Measurements from ENCODE around the gene FXYD5.

Gene FXYD5

DNA sequence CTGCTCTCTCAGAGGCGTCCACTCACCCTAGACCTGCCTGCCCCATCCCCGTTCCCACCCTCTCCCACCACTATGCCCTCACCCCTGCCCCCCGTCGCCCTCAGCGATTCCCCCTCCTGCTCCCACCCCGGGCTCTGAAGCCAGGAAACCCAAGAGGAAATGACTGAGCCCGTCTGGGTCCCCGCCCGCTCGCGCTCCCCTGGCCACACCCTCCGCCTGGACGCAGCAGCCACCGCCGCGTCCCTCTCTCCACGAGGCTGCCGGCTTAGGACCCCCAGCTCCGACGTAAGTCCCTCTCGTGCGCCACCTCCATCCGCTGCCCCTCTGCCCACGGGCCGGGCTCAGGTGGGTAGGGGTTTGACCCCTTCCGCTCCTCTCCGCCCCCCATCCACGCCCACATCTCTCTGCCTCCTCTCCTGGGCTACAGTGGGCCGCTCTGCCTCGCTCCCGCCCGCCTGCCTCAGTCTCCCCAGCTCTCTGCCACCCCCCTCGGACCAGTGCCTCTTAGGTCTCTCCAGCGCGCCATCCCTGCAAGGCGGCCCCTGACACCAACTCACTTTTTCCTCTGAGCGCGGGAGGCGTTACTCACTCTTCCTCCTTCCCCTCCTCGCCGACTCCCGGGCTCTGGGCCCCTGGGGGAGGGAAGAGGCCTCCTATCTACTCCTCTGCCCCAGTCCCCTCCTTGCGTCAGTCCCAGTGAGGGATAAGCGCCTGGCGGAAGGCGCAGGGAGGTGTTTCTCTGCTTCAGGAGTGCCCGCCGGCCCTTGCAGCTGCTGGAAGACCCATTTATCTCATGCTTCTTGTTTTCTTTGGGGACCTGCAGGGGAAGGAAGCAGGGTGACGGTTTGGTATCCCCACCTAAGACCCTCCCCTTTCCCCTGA, at the start of gene FXYD5:
TSS of gene FXYD5 (plus strand) at position 211 of the 882 bp plus-strand sequence. CDS start 816 bp downstream, outside the sequence.
- no peak for FAIRE-seq

GRCh38 chr19:35105047-35105410, 49.5 kb upstream of the FXYD5 start:
- FAIRE-seq: no peak

- no peak for FAIRE-seq
These were observed 48.9 kb upstream of the FXYD5 start for GRCh38 chr19:35105411-35106290.

GRCh38 chr19:35106291-35106583, 48.3 kb upstream of the FXYD5 start:
- FAIRE-seq: no peak

- FAIRE-seq: no peak
These were observed 47.5 kb upstream of the FXYD5 start for GRCh38 chr19:35106898-35107541.

GRCh38 chr19:35107545-35107944, 47.0 kb upstream of the FXYD5 start:
- FAIRE-seq: no peak

DNA sequence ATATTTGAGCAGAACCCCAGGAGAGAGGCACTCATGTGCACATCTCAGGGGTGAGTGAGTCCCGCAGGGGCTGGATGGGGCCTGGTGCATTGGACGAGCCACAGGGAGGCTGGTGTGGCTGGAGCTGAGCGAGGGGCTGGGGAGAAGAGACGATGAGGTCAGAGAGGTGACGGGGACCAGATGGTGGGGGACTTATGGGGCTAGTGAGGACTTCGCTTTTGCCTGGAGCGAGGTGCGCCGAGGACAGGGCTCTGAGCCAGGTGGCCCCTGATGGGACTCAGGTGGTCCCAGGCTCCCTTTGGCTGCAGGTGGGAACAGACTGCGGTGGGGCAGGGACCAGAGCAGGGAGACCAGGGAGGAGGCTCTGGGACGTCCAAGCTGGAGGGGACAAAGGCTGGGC, 45.8 kb upstream of the FXYD5 start:
- FAIRE-seq: no peak

DNA sequence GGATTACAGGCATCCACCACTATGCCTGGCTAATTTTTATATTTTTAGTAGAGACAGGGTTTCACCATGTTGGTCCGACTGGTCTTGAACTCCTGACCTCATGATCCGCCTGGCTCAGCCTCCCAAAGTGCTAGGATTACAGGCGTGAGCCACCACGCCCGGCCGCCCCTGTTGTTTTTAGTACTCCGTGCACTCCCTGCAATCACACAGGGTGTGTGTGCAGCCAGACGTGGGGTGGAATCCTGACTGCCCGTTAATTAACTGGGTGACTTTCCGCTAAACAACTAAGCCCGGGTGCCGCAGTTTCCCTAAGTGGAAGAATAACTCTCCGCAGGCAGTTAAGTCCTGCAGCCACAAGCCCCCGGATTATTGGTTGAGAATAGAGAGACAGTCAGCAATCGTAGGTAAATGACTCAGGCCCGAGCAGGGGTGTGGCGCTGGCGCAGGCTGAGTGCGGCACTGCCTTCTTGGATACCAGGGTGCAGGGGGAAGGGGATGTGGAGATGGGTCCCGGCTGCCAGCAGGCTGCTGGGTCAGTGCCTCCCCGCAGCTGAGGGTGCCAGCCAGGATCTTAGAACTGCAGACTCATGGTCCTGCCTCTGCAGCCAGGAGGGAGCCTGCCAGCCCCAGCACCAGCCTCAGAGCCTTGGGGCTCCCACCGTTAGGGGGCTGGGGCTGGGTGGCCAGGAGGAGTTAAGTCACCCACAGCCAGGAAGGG, 45.0 kb upstream of the FXYD5 start:
- no peak for FAIRE-seq

DNA sequence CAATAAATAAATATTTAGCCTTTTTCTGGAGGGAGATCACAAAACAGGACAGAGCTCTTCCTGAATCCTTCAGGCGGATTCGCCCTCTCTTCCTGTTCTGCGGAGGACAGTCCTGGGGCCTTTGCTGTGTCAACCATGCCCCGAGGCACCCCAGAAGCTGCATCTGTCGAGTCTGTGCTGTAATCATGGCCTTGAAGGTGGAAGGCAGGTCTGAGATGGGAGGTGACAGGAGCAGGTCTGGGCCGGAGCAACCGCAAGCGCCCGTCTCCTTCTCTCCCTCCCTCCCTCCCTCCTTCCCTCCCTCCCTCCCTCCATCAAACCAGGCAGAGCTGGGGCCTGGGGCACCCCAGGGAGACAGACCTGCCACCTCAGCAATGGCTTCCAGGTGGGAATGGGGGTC, 43.6 kb upstream of the FXYD5 start:
- FAIRE-seq: no peak

- no peak for FAIRE-seq
These were observed 41.4 kb upstream of the FXYD5 start for GRCh38 chr19:35112995-35113688.

DNA sequence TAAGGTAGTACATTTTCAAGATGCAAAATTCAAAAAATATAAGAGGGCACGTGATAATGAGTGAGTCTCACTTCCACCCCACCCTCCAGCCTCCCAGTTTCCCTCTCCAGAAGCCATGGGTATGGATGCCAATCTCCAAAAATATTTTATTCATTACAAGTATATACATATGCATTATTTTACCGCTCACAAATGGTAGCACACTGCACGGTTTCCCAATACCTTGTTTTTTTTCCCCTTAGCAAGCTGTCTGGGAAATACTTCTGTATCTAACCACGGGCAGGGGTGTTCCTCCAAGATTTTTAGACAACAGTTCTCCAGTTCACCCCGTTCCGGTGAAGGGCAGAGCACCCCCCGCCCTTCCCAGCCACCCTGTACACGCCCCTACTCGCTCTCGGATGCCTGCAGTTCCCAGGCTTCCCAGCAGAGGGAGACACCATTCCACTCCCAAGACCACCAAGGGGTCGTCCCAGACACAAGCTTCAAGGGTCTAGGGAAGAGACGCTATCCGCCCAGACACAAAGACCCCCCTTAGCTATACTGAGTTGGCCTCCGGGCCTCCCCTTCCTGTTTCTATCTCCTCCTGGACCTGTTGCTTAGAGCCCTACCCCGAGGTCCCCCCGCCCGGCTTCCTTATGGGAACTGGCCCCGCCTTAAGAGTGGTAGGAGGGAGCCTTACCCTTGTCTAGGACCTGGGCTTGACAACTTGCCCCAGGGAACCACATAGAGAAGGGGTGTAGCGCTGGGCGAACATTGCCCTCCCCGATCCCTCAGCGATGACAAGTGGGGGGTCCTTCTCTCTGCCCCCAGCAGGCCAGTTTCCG, 40.0 kb upstream of the FXYD5 start:
- no peak for FAIRE-seq

GRCh38 chr19:35115177-35115951, 39.2 kb upstream of the FXYD5 start, which contains the start of gene FXYD3:
TSS of gene FXYD3 (plus strand) at chr19:35115823. CDS start at chr19:35119377, 3,554 bp downstream.
- no peak for FAIRE-seq

- no peak for FAIRE-seq
These were observed 38.3 kb upstream of the FXYD5 start for GRCh38 chr19:35116072-35116801.

DNA sequence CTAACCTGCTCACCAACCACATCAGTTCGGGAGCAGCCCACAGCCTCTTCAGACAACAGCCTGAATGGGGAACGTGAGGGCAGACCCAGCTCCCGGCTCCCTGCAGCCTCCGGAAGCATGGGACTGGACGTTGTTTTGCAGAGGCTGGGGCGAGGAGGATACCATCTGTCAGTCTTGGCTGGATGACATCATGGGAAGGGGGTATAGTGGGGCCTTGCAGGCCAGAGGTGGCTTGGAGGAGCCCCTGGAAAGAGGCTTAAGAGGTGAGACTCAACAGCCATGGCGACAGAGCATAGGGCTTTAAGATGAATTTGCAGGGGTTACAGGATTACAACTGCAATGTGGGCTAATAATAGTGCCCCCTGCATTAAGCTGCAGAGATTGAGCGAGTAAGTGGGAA, 37.4 kb upstream of the FXYD5 start:
- no peak for FAIRE-seq

DNA sequence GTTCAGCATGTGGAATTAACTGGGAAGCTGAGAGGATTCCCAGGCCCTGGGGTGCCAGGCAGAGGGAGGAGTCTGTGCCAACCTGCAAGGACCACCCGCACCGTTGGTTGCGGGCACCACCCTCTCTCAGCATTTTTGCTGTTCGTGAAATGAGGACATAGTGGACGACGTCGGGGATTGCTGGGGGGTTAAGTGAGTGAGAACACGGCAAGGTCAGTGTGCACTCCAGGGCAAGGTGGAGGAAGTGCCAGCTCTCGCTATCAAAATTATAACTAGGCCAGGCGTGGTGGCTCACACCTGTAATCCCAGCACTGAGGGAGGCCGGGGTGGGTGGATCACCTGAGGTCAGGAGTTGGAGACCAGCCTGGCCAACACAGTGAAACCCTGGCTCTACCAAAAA, 36.7 kb upstream of the FXYD5 start:
- FAIRE-seq: no peak

DNA sequence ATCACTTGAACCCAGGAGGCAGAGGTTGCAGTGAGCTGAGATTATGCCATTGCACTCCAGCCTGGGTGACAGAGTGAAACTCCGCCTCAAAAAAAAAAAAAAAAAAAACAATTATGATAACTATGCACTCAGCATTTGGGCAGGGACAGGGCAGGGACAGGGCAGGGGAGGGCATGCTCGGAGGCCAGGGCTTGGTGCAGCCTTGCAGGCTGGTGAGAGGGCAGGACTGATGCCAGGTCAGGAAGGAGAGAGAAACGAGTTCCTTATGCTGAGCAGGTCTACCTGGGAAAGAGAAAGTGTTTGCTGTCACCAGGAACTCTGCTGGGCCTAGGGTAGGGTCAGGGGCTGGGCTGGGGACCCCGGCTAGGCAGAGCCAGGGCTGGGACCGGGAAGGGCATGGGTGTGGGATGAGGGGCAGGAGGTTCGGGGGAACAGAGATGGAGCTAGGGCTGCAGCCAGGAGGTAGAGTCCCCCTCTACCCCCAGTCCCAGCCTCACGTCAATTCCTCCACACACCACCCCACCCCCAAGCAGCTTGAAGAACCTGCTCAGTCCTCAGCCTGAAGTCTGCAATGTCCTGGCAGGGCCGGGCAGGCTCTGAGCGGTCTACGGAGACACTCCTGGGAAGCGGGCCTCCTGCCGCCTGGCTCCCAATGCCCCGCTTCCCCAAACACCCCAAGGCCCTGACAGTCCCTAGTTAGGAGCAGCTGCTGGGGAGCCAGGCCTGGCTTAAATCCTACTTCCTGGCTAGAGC, 36.1 kb upstream of the FXYD5 start:
- no peak for FAIRE-seq

- FAIRE-seq: no peak
These were observed 35.4 kb upstream of the FXYD5 start for GRCh38 chr19:35119091-35119490.

DNA sequence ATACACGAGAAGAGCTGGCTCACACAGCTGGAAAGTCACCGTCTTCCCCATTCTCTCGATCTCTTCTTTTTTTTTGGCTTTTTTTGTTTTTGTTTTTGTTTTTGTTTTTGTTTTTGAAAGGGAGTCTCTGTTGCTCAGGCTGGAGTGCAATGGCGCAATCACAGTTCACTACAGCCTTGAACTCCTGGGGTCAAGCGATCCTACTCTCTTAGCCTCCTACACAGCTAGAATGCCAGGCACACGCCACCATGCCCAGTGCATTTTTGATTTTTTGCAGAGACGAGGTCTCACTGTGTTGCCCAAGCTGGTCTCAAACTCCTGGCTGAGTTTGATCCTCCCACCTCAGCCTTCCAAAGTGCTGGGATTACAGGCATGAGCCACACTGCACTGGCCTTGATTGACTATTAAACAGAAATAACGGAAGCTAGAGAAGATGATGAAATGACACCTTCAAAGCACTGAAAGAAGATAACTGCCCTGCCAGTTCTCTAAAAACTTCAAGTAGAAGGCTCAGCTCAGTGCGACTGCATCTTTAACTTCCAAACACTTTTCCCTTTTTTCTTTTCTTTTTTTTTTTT, 34.9 kb upstream of the FXYD5 start:
- FAIRE-seq: no peak

- FAIRE-seq: no peak
These were observed 34.0 kb upstream of the FXYD5 start for GRCh38 chr19:35120492-35120891.

All from TTC549 (cell line).